ENCODE results near the gene RPA3. TPM values are rescaled to one million over a fixed set of nuclear protein-coding genes. Genes with fewer than 3 reads are reported as not detected.

RPA3 gene
- total RNA-seq, 2 donors from 2014 or later = 28.2 to 29.5 TPM

GRCh38 chr7:7639421-7639820, 79.0 kb downstream of the RPA3 start:
- no peaks in the 10 kb centered on the region for H3K9me3 ChIP-seq

GRCh38 chr7:7630626-7631329, 87.6 kb downstream of the RPA3 start:
- Histone ChIP-seq H3K27ac (no peak overlapping the region), H3K9me3 (no peaks in the 10 kb centered on the region), H3K4me1 (replicated peaks) (no peaks in the 10 kb centered on the region), H3K4me3 (no peak overlapping the region), H3K27me3 (replicated peaks; ENCODE audit: insufficient read depth) (no peaks in the 10 kb centered on the region), H3K36me3 (no peaks in the 10 kb centered on the region)
- 100% methylated on average over 1 of the region's 1 CpG for WGBS
- intact Hi-C loops (cut with DNase I) = no loop called here
- no peak for DNase-seq (ENCODE audit: low spot score)
- TF ChIP-seq POLR2A (IDR thresholded peaks at IDR 0.05) = no peak
- no peak for TF ChIP-seq CTCF (IDR thresholded peaks at IDR 0.05)
- TF ChIP-seq POLR2AphosphoS5 (IDR thresholded peaks at IDR 0.05) = no peak

More at GRCh38 chr7:7639421-7639820, 79.0 kb downstream of the RPA3 start:
- peak overlapping the region; percentile 95 to 96 for H3K27ac ChIP-seq
- 24% methylated on average over 5 of the region's 5 CpGs for WGBS
- H3K4me1 ChIP-seq (replicated peaks) = no peaks in the 10 kb centered on the region
- no peaks in the 10 kb centered on the region for H3K36me3 ChIP-seq
- TF ChIP-seq CTCF (IDR thresholded peaks at IDR 0.05) (no peak), POLR2A (IDR thresholded peaks at IDR 0.05) (no peak), POLR2AphosphoS5 (IDR thresholded peaks at IDR 0.05) (no peak)
- DNase-seq (ENCODE audit: low spot score) = no peak
- intact Hi-C loops (cut with DNase I) = loop anchor here (5.0 kb wide), 1 partner anchor 462 kb away; no protein-coding TSS in a partner anchor
- H3K27me3 ChIP-seq (replicated peaks; ENCODE audit: insufficient read depth) = no peaks in the 10 kb centered on the region
- H3K4me3 ChIP-seq = peak overlapping the region; percentile 78 to 83

- intact Hi-C loops (cut with DNase I) = no loop called here
- 77% methylated on average over 1 of the region's 1 CpG for WGBS
Measured at GRCh38 chr7:7628476-7628875, 89.9 kb downstream of the RPA3 start.

GRCh38 chr7:7620644-7621210, 97.7 kb downstream of the RPA3 start:
- intact Hi-C loops (cut with DNase I) = no loop called here
- Histone ChIP-seq H3K27ac (no peak overlapping the region), H3K4me1 (replicated peaks) (no peaks in the 10 kb centered on the region), H3K4me3 (no peak overlapping the region), H3K36me3 (no peaks in the 10 kb centered on the region), H3K9me3 (no peaks in the 10 kb centered on the region), H3K27me3 (replicated peaks; ENCODE audit: insufficient read depth) (no peaks in the 10 kb centered on the region)
- no peak for DNase-seq (ENCODE audit: low spot score)
- no peak for TF ChIP-seq CTCF (IDR thresholded peaks at IDR 0.05)
- TF ChIP-seq POLR2AphosphoS5 (IDR thresholded peaks at IDR 0.05) = no peak
- TF ChIP-seq POLR2A (IDR thresholded peaks at IDR 0.05) = no peak

More at GRCh38 chr7:7628476-7628875, 89.9 kb downstream of the RPA3 start:
- Histone ChIP-seq H3K27ac (no peak overlapping the region), H3K9me3 (no peaks in the 10 kb centered on the region), H3K36me3 (no peaks in the 10 kb centered on the region), H3K4me1 (replicated peaks) (no peaks in the 10 kb centered on the region), H3K27me3 (replicated peaks; ENCODE audit: insufficient read depth) (no peaks in the 10 kb centered on the region), H3K4me3 (no peak overlapping the region)
- no peak for DNase-seq (ENCODE audit: low spot score)
- TF ChIP-seq POLR2AphosphoS5 (IDR thresholded peaks at IDR 0.05) (no peak), CTCF (IDR thresholded peaks at IDR 0.05) (no peak), POLR2A (IDR thresholded peaks at IDR 0.05) (no peak)

- Histone ChIP-seq H3K4me3 (no peak overlapping the region), H3K4me1 (replicated peaks) (no peaks in the 10 kb centered on the region), H3K27me3 (replicated peaks; ENCODE audit: insufficient read depth) (no peaks in the 10 kb centered on the region), H3K9me3 (no peaks in the 10 kb centered on the region), H3K27ac (no peak overlapping the region), H3K36me3 (no peaks in the 10 kb centered on the region)
- intact Hi-C loops (cut with DNase I) = no loop called here
- WGBS = 71% methylated on average over 1 of the region's 1 CpG
- DNase-seq (ENCODE audit: low spot score) = no peak
- no peak for TF ChIP-seq CTCF (IDR thresholded peaks at IDR 0.05)
- no peak for TF ChIP-seq POLR2AphosphoS5 (IDR thresholded peaks at IDR 0.05)
- TF ChIP-seq POLR2A (IDR thresholded peaks at IDR 0.05) = no peak
Measured at GRCh38 chr7:7620236-7620635, 98.2 kb downstream of the RPA3 start.

Measured in prostate gland (tissue), 2 donors.